Activated CD4-positive, alpha-beta T cell treated with anti-CD3 and anti-CD28 coated beads, Interleukin-2, amount 50 U/mL, for 1 hour (primary cell): Measurements from ENCODE around the gene L1CAM.

Experiments used
- DNase-seq: peaks from one replicate; pipeline ENCODE4 v3.0.0-alpha.2; 2020

The L1CAM gene

GRCh38 chrX:153901753-153902140, 15.8 kb upstream of the L1CAM start:
- no peak for DNase-seq

GRCh38 chrX:153900831-153901752, 15.1 kb upstream of the L1CAM start:
- peak; percentile 51 for DNase-seq

GRCh38 chrX:153897899-153898298, 11.9 kb upstream of the L1CAM start:
- no peak for DNase-seq

- no peak for DNase-seq
Measured at GRCh38 chrX:153889123-153889522, 3.1 kb upstream of the L1CAM start.

- DNase-seq = no peak
Measured at GRCh38 chrX:153888344-153888743, 2.4 kb upstream of the L1CAM start.

- no peak for DNase-seq
Measured at GRCh38 chrX:153887385-153887784, 1.4 kb upstream of the L1CAM start.

- DNase-seq = no peak
Measured at GRCh38 chrX:153886915-153887314, 942 bp upstream of the L1CAM start.

- no peak for DNase-seq
Measured at GRCh38 chrX:153885208-153885787, 675 bp downstream of the L1CAM start.

GRCh38 chrX:153884590-153884989, 1.4 kb downstream of the L1CAM start:
- DNase-seq = no peak

- no peak for DNase-seq
Measured at GRCh38 chrX:153884136-153884535, 1.8 kb downstream of the L1CAM start.

GRCh38 chrX:153883163-153883843, 2.7 kb downstream of the L1CAM start:
- no peak for DNase-seq

GRCh38 chrX:153882557-153882956, 3.4 kb downstream of the L1CAM start:
- no peak for DNase-seq

GRCh38 chrX:153882086-153882498, 3.9 kb downstream of the L1CAM start:
- DNase-seq = no peak

GRCh38 chrX:153881281-153881680, 4.7 kb downstream of the L1CAM start:
- DNase-seq = no peak

GRCh38 chrX:153880440-153880815, 5.5 kb downstream of the L1CAM start:
- no peak for DNase-seq

- no peak for DNase-seq
Measured at GRCh38 chrX:153879741-153880439, 6.1 kb downstream of the L1CAM start.

- no peak for DNase-seq
Measured at GRCh38 chrX:153878969-153879653, 6.9 kb downstream of the L1CAM start.

GRCh38 chrX:153878345-153878744, 7.6 kb downstream of the L1CAM start:
- DNase-seq = no peak

- no peak for DNase-seq
Measured at GRCh38 chrX:153877571-153878261, 8.3 kb downstream of the L1CAM start.

- no peak for DNase-seq
Measured at GRCh38 chrX:153876112-153876491, 9.9 kb downstream of the L1CAM start.

- DNase-seq = peak; percentile 69
Measured at GRCh38 chrX:153875391-153876111, 10.4 kb downstream of the L1CAM start.
